ENCODE measurements around the gene LRRC61. TPM values are rescaled to one million over a fixed set of nuclear protein-coding genes. Genes with fewer than 3 reads are reported as not detected.
"Not testable (repeated sequence)": the region's sequence is repeated elsewhere in the genome, so short reads cannot be mapped to it uniquely, and the experiment has no call there.

The LRRC61 gene
- total RNA-seq, 1 donor from 2014 or later: 2.4 TPM

DNA sequence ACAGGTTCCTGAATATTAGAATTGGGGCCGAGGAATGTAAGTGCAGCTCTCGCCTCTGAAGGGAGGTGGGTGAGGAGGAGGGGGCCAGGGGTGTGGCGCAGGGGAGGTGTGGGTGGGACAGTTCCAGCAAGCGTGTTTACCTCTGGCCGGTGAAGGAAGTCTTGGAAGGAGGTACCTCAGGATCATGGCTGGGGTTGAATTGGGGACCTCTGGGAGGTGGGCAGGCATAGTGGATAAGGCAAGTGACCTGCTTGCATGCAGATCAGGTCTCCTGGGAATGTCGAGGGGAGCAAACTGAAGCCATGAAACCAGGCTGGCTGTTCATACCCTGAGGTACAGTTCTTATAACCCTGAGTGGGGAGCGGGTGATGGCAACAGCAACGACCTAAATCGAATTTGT is 57.9 kb downstream of the LRRC61 start:
- no peak for DNase-seq (ENCODE audit: extremely low read depth, low read depth, low spot score)

GRCh38 chr7:150381785-150382122 is 58.6 kb downstream of the LRRC61 start:
- DNase-seq (ENCODE audit: extremely low read depth, low read depth, low spot score): no peak

- DNase-seq (ENCODE audit: extremely low read depth, low read depth, low spot score): no peak
Measured at GRCh38 chr7:150382123-150382843, 59.1 kb downstream of the LRRC61 start.

DNA sequence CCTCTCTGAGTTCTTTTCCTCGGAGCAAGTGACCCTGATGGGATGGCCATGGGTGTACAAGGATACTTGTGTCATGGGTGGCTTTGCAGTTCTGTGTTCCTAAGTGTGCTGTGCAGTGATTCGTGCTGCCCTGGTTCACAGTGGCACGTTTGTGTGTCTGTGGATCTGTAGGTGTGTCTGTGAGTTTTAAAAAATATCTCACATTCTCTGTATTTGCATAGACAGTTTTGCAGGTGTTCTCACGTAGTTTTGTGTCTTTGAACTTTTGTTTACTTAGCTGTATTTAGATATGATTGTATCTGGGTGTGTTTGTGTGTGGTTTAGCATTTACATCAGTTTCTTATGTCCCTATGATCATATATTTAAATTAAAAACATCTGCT is 59.7 kb downstream of the LRRC61 start:
- DNase-seq (ENCODE audit: extremely low read depth, low read depth, low spot score): no peak

GRCh38 chr7:150383710-150384397 is 60.7 kb downstream of the LRRC61 start:
- DNase-seq (ENCODE audit: extremely low read depth, low read depth, low spot score): no peak

GRCh38 chr7:150384406-150385301 is 61.5 kb downstream of the LRRC61 start:
- DNase-seq (ENCODE audit: extremely low read depth, low read depth, low spot score): no peak

GRCh38 chr7:150385302-150385723 is 62.2 kb downstream of the LRRC61 start:
- DNase-seq (ENCODE audit: extremely low read depth, low read depth, low spot score): no peak

GRCh38 chr7:150385884-150386283 is 62.7 kb downstream of the LRRC61 start:
- not testable (repeated sequence) for DNase-seq (ENCODE audit: extremely low read depth, low read depth, low spot score)

Other genes starting within 250 kb of the LRRC61 start
- gene ACTR3C, start 190 bp downstream of the LRRC61 start, total RNA-seq: 0.53 and 2.1 TPM in 2 replicates
- gene RARRES2, start 18.3 kb downstream of the LRRC61 start, total RNA-seq: not detected in 2 replicates
- gene REPIN1, start 45.5 kb downstream of the LRRC61 start, total RNA-seq: 96.1 and 182 TPM in 2 replicates
- gene ZNF775, start 56.0 kb downstream of the LRRC61 start, total RNA-seq: 9.4 and 16.6 TPM in 2 replicates
- 16.7 and 26.0 TPM in 2 replicates for gene GIMAP8, start 127.3 kb downstream of the LRRC61 start, total RNA-seq
- gene GIMAP7, start 191.5 kb downstream of the LRRC61 start, total RNA-seq: 13.5 and 34.5 TPM in 2 replicates
- gene GIMAP4, start 244.0 kb downstream of the LRRC61 start, total RNA-seq: 83.5 and 97.6 TPM in 2 replicates

Data from glomerular endothelial cell (primary cell).